ENCODE measurements around the gene BOLA1. TPM values are rescaled to one million over a fixed set of nuclear protein-coding genes. Genes with fewer than 3 reads are reported as not detected.
"Not testable (repeated sequence)": the region's sequence is repeated elsewhere in the genome, so short reads cannot be mapped to it uniquely, and the experiment has no call there.

BOLA1 gene
- polyA plus RNA-seq (2012; ENCODE audit: insufficient read depth, insufficient read length, low read depth), result 38.1 TPM

GRCh38 chr1:149899460-149900284 lies at the start of gene BOLA1:
BOLA1 (plus strand) TSS chr1:149899568; CDS start chr1:149900060, 492 bp downstream.
- peaks cover under 1% of the 10 kb centered on the region; the same call in 1 of the 2 replicates for H3K36me3 ChIP-seq

GRCh38 chr1:149849947-149850360 lies 49.4 kb upstream of the BOLA1 start:
- Histone ChIP-seq H3K9me3 (no peaks in the 10 kb centered on the region), H3K27me3 (no peaks in the 10 kb centered on the region), H3K4me1 (peaks cover 26% of the 10 kb centered on the region), H3K36me3 (peaks cover 24% of the 10 kb centered on the region), H3K4me3 (ENCODE audit: low read depth, low read length) (peak overlapping the region; percentile 81)
- no peak for DNase-seq
- TF ChIP-seq CTCF (IDR thresholded peaks at IDR 0.05; ENCODE audit: low read depth, low read length), result no peak

More at GRCh38 chr1:149899460-149900284, at the start of gene BOLA1:
- Histone ChIP-seq H3K4me1 (no peaks in the 10 kb centered on the region), H3K27me3 (no peaks in the 10 kb centered on the region), H3K4me3 (ENCODE audit: low read depth, low read length) (peak within 1 kb of the TSS; percentile 61), H3K9me3 (no peaks in the 10 kb centered on the region)
- DNase-seq, result peak; percentile 96
- TF ChIP-seq CTCF (IDR thresholded peaks at IDR 0.05; ENCODE audit: low read depth, low read length), result no peak

GRCh38 chr1:149850732-149851345 lies 48.5 kb upstream of the BOLA1 start:
- not testable (repeated sequence) for H3K9me3 ChIP-seq; H3K27me3 ChIP-seq; H3K4me3 ChIP-seq (ENCODE audit: low read depth, low read length); DNase-seq
- Histone ChIP-seq H3K4me1 (peaks cover 18% of the 10 kb centered on the region), H3K36me3 (peaks cover 18% of the 10 kb centered on the region)

GRCh38 chr1:149851585-149852213 lies 47.7 kb upstream of the BOLA1 start:
- H3K9me3 ChIP-seq; H3K4me3 ChIP-seq (ENCODE audit: low read depth, low read length); DNase-seq; H3K27me3 ChIP-seq: not testable (repeated sequence)
- Histone ChIP-seq H3K4me1 (peaks cover 14% of the 10 kb centered on the region), H3K36me3 (peaks cover 12% of the 10 kb centered on the region)

GRCh38 chr1:149852263-149852662 lies 47.1 kb upstream of the BOLA1 start:
- H3K4me3 ChIP-seq (ENCODE audit: low read depth, low read length); H3K4me1 ChIP-seq; H3K9me3 ChIP-seq; H3K27me3 ChIP-seq; DNase-seq; H3K36me3 ChIP-seq: not testable (repeated sequence)

GRCh38 chr1:149860271-149860670 lies 39.1 kb upstream of the BOLA1 start:
- H3K36me3 ChIP-seq; H3K4me1 ChIP-seq; H3K4me3 ChIP-seq (ENCODE audit: low read depth, low read length); DNase-seq; H3K27me3 ChIP-seq; H3K9me3 ChIP-seq: not testable (repeated sequence)

- H3K36me3 ChIP-seq; H3K4me1 ChIP-seq; H3K9me3 ChIP-seq; H3K4me3 ChIP-seq (ENCODE audit: low read depth, low read length); DNase-seq; H3K27me3 ChIP-seq: not testable (repeated sequence)
Measured at GRCh38 chr1:149860684-149861496, 38.5 kb upstream of the BOLA1 start.

GRCh38 chr1:149861497-149862054 lies 37.8 kb upstream of the BOLA1 start:
- H3K4me1 ChIP-seq; H3K27me3 ChIP-seq; DNase-seq; H3K9me3 ChIP-seq; H3K4me3 ChIP-seq (ENCODE audit: low read depth, low read length); H3K36me3 ChIP-seq: not testable (repeated sequence)

- H3K36me3 ChIP-seq; H3K4me1 ChIP-seq; H3K9me3 ChIP-seq; H3K4me3 ChIP-seq (ENCODE audit: low read depth, low read length); DNase-seq; H3K27me3 ChIP-seq: not testable (repeated sequence)
Measured at GRCh38 chr1:149866887-149867286, 32.5 kb upstream of the BOLA1 start.

- not testable (repeated sequence) for H3K27me3 ChIP-seq; H3K36me3 ChIP-seq; DNase-seq; H3K4me1 ChIP-seq; H3K9me3 ChIP-seq; H3K4me3 ChIP-seq (ENCODE audit: low read depth, low read length)
Measured at GRCh38 chr1:149873060-149873459, 26.3 kb upstream of the BOLA1 start.

Measured in BE2C (cell line).